ENCODE measurements around the gene CACNA1B.
"Not testable (repeated sequence)": the region's sequence is repeated elsewhere in the genome, so short reads cannot be mapped to it uniquely, and the experiment has no call there.

Gene CACNA1B

GRCh38 chr9:138019514-138019913 is 141.9 kb downstream of the CACNA1B start:
- not testable (repeated sequence) for DNase-seq

- no peak for DNase-seq
Measured at GRCh38 chr9:138020120-138020794, 142.7 kb downstream of the CACNA1B start.

- DNase-seq: no peak
Measured at GRCh38 chr9:138020795-138021182, 143.2 kb downstream of the CACNA1B start.

GRCh38 chr9:138021251-138022056 is 143.9 kb downstream of the CACNA1B start:
- DNase-seq: no peak

- no peak for DNase-seq
Measured at GRCh38 chr9:138022121-138022741, 144.6 kb downstream of the CACNA1B start.

GRCh38 chr9:138022756-138023393 is 145.3 kb downstream of the CACNA1B start:
- DNase-seq: no peak

- DNase-seq: no peak
Measured at GRCh38 chr9:138023394-138024124, 146.0 kb downstream of the CACNA1B start.

GRCh38 chr9:138024131-138024530 is 146.5 kb downstream of the CACNA1B start:
- DNase-seq: no peak

- DNase-seq: no peak
Measured at GRCh38 chr9:138024831-138025291, 147.3 kb downstream of the CACNA1B start.

- DNase-seq: no peak
Measured at GRCh38 chr9:138025417-138025816, 147.8 kb downstream of the CACNA1B start.

GRCh38 chr9:138025908-138026307 is 148.3 kb downstream of the CACNA1B start:
- DNase-seq: no peak

GRCh38 chr9:138028596-138028995 is 151.0 kb downstream of the CACNA1B start:
- DNase-seq: no peak

- DNase-seq: no peak
Measured at GRCh38 chr9:138031186-138031585, 153.6 kb downstream of the CACNA1B start.

- DNase-seq: no peak
Measured at GRCh38 chr9:138033950-138034349, 156.4 kb downstream of the CACNA1B start.

GRCh38 chr9:138037140-138037539 is 159.6 kb downstream of the CACNA1B start:
- DNase-seq: no peak

GRCh38 chr9:138038244-138038671 is 160.7 kb downstream of the CACNA1B start:
- DNase-seq: no peak

GRCh38 chr9:138040446-138041430 is 163.2 kb downstream of the CACNA1B start:
- no peak for DNase-seq

- DNase-seq: no peak
Measured at GRCh38 chr9:138042146-138042545, 164.6 kb downstream of the CACNA1B start.

GRCh38 chr9:138042640-138043039 is 165.1 kb downstream of the CACNA1B start:
- DNase-seq: no peak

- DNase-seq: no peak
Measured at GRCh38 chr9:138043061-138043410, 165.5 kb downstream of the CACNA1B start.
